IMR-90 (cell line): ENCODE results near the gene RPS23. TPM values are rescaled to one million over a fixed set of nuclear protein-coding genes. Genes with fewer than 3 reads are reported as not detected.

Experiments
- ATAC-seq: fragments of 200-7000 bp; cut with Tn5 transposase; 2 replicates; pipeline ENCODE4 v1.9.1; 2020; ENCODE audit warnings: low read depth, mild to moderate bottlenecking, moderate library complexity
- BruUV-seq: library from RNA; stranded (reverse); fragments of 400-500 nt; replicated peaks from 2 replicates; lab custom pipeline; 2021; lab: Mats Ljungman, UMichigan
- CTCF ChIA-PET: fragments of 300-600 bp; formaldehyde crosslinking; extraction: SDS; loops from one replicate; lab custom pipeline; 2021; ENCODE audit warnings: antibody characterized with exemption; lab: Yijun Ruan, JAX
- POLR2A ChIA-PET: fragments of 300-600 bp; sonication (Branson Sonifier 250); formaldehyde crosslinking; loops from one replicate; lab custom pipeline; 2022; ENCODE audit warnings: antibody characterized with exemption; ENCODE audit not compliant: unreplicated experiment; lab: Charles Lee
- DNase-seq: peaks from one replicate; pipeline ENCODE4 v3.0.0; 2013
- H2AFZ ChIP-seq: replicated peaks from 2 replicates; pipeline ENCODE3; 2013; ENCODE audit warnings: low read length, mild to moderate bottlenecking; ENCODE audit not compliant: poor library complexity
- H2AK5ac ChIP-seq: 2 replicates; pipeline ENCODE4 v1.6.1; 2013; ENCODE audit warnings: low read depth, low read length, inconsistent platforms
- H2AK9ac ChIP-seq: replicated peaks from 2 replicates; pipeline ENCODE3; 2013; ENCODE audit warnings: mild to moderate bottlenecking, low read depth, low read length, moderate library complexity; ENCODE audit not compliant: poor library complexity
- H2BK120ac ChIP-seq: 2 replicates; pipeline ENCODE4 v1.6.1; 2013; ENCODE audit warnings: low read depth, low read length, inconsistent platforms
- H2BK15ac ChIP-seq: 3 replicates; pipeline ENCODE4 v1.6.1; 2013; ENCODE audit warnings: low read depth, low read length, inconsistent platforms
- H2BK20ac ChIP-seq: 2 replicates; pipeline ENCODE4 v1.6.1; 2013; ENCODE audit warnings: low read depth, mild to moderate bottlenecking, inconsistent platforms, low read length, moderate library complexity
- H2BK5ac ChIP-seq: 2 replicates; pipeline ENCODE4 v1.6.1; 2013; ENCODE audit warnings: mild to moderate bottlenecking, low read depth, low read length, inconsistent platforms; ENCODE audit not compliant: poor library complexity, severe bottlenecking
- H3K14ac ChIP-seq: replicated peaks from 2 replicates; pipeline ENCODE4 v1.6.1; 2013; ENCODE audit warnings: low read depth, low read length, inconsistent platforms
- H3K18ac ChIP-seq: 2 replicates; pipeline ENCODE4 v1.6.1; 2013; ENCODE audit warnings: low read depth, low read length, control low read depth
- H3K23ac ChIP-seq: 2 replicates; pipeline ENCODE4 v1.6.1; 2013; ENCODE audit warnings: low read depth, low read length, inconsistent platforms
- H3K27ac ChIP-seq: 2 replicates; pipeline ENCODE4 v1.5.1; 2013; ENCODE audit warnings: mild to moderate bottlenecking, control low read depth, low read length; ENCODE audit not compliant: insufficient read depth
- H3K27me3 ChIP-seq: 2 replicates; pipeline ENCODE4 v1.6.1; 2013; ENCODE audit warnings: low read length; ENCODE audit not compliant: control insufficient read depth, insufficient read depth
- H3K36me3 ChIP-seq: 2 replicates; pipeline ENCODE4 v1.6.1; 2013; ENCODE audit warnings: low read length, mixed read lengths; ENCODE audit not compliant: control insufficient read depth, insufficient read depth
- H3K4ac ChIP-seq: 2 replicates; pipeline ENCODE4 v1.6.1; 2013; ENCODE audit warnings: low read depth, low read length, inconsistent platforms
- H3K4me1 ChIP-seq: 2 replicates; pipeline ENCODE4 v1.6.1; 2013; ENCODE audit warnings: low read length, mixed read lengths; ENCODE audit not compliant: control insufficient read depth, insufficient read depth
- H3K4me2 ChIP-seq: 2 replicates; pipeline ENCODE4 v1.6.1; 2013; ENCODE audit warnings: low read depth, mild to moderate bottlenecking, control low read depth, low read length, moderate library complexity
- H3K4me3 ChIP-seq: 2 replicates; pipeline ENCODE4 v1.5.1; 2013; ENCODE audit warnings: low read depth, mild to moderate bottlenecking, control low read depth, low read length, moderate library complexity; ENCODE audit not compliant: insufficient read depth
- H3K56ac ChIP-seq: 2 replicates; pipeline ENCODE4 v1.6.1; 2013; ENCODE audit warnings: low read length, inconsistent platforms; ENCODE audit not compliant: insufficient read depth; ENCODE audit errors: extremely low read depth
- H3K79me1 ChIP-seq, 2 experiments: 2 replicates each; pipeline ENCODE4 v1.6.1; 2013; ENCODE audit warnings: low read length in 2 of 2, inconsistent platforms in 1 of 2, low read depth in 1 of 2
- H3K9ac ChIP-seq: 2 replicates; pipeline ENCODE4 v1.6.1; 2013; ENCODE audit warnings: low read depth, low read length, control low read depth
- H3K9me1 ChIP-seq: 2 replicates; pipeline ENCODE4 v1.6.1; 2013; ENCODE audit warnings: low read length, inconsistent platforms; ENCODE audit not compliant: insufficient read depth
- H3K9me3 ChIP-seq: 2 replicates; pipeline ENCODE4 v1.6.1; 2013; ENCODE audit warnings: low read length; ENCODE audit not compliant: control insufficient read depth, insufficient read depth
- H4K20me1 ChIP-seq: 2 replicates; pipeline ENCODE4 v1.6.1; 2013; ENCODE audit warnings: low read length, inconsistent platforms; ENCODE audit not compliant: insufficient read depth
- H4K5ac ChIP-seq: 2 replicates; pipeline ENCODE4 v1.6.1; 2013; ENCODE audit warnings: mild to moderate bottlenecking, low read depth, low read length, control low read depth
- H4K8ac ChIP-seq, 2 experiments: 2 replicates each; pipeline ENCODE4 v1.6.1; 2013; ENCODE audit warnings: low read depth in 2 of 2, low read length in 2 of 2, control low read depth in 1 of 2, inconsistent platforms in 1 of 2
- H4K91ac ChIP-seq: 2 replicates; pipeline ENCODE4 v1.6.1; 2013; ENCODE audit warnings: low read depth, low read length, inconsistent platforms; ENCODE audit not compliant: insufficient read depth
- BHLHE40 ChIP-seq: fragments of 150-350 bp; IDR thresholded peaks from 2 replicates; pipeline ENCODE4 v1.6.1; 2016; ENCODE audit warnings: mild to moderate bottlenecking, low read depth, low read length
- CHD1 ChIP-seq: IDR thresholded peaks from 2 replicates; pipeline ENCODE4 v1.6.1; 2012; ENCODE audit warnings: low read depth, low read length, improper control_type of control experiment
- MAZ ChIP-seq: IDR thresholded peaks from 2 replicates; pipeline ENCODE4 v1.6.1; 2012; ENCODE audit warnings: low read depth, mild to moderate bottlenecking, low read length, improper control_type of control experiment, moderate library complexity, borderline replicate concordance
- MXI1 ChIP-seq: IDR thresholded peaks from 2 replicates; pipeline ENCODE4 v1.6.1; 2012; ENCODE audit warnings: low read depth, mild to moderate bottlenecking, low read length, moderate library complexity, borderline replicate concordance
- NFE2L2 ChIP-seq: fragments of 150-350 bp; IDR thresholded peaks from 2 replicates; pipeline ENCODE4 v1.6.1; 2016; ENCODE audit warnings: low read depth, mild to moderate bottlenecking, low read length
- POLR2A ChIP-seq: IDR thresholded peaks from 2 replicates; pipeline ENCODE4 v1.6.1; 2012; ENCODE audit warnings: mild to moderate bottlenecking, low read depth, low read length
- RCOR1 ChIP-seq: IDR thresholded peaks from 2 replicates; pipeline ENCODE4 v1.6.1; 2012; ENCODE audit warnings: mild to moderate bottlenecking, low read length, improper control_type of control experiment; ENCODE audit not compliant: insufficient replicate concordance
- RFX5 ChIP-seq: IDR thresholded peaks from 2 replicates; pipeline ENCODE4 v1.8.0; 2012; ENCODE audit warnings: low read depth, mild to moderate bottlenecking, low read length, moderate library complexity
- WGBS, 2 experiments: methylation state at CpG; one replicate each; pipeline versions ENCODE4 v1.1.5 to v1.1.7; 2013; ENCODE audit warnings: missing lambda C conversion rate in 2 of 2; ENCODE audit not compliant: insufficient read length in 1 of 2; ENCODE audit errors: extremely low coverage in 2 of 2; 5-methylcytosine and 5-hydroxymethylcytosine counted together
- dilution Hi-C: fragments of 300-500 bp; cut with HindIII; formaldehyde crosslinking; loops from one replicate; pipeline ENCODE4 v1.14.3; 2018; ENCODE audit warnings: low sequenced_read_pairs; ENCODE audit not compliant: unreplicated experiment
- in situ Hi-C: fragments of 300-500 bp; cut with MboI; formaldehyde crosslinking; loops from 3 replicates; pipeline ENCODE4 v1.14.3; 2019; ENCODE audit warnings: low sequenced_read_pairs, inconsistent platforms, mixed read lengths
- intact Hi-C: fragments of 100-400 bp; cut with micrococcal nuclease; formaldehyde crosslinking; loops from 2 replicates; pipeline ENCODE4 v1.10.0; 2022
- polyA plus RNA-seq, 3 experiments: library from polyadenylated mRNA; depleted of rRNA; stranded (reverse); fragments of >200 nt; gene quantifications; 2 replicates each; pipeline ENCODE4 v1.2.3, GENCODE V29; 2012; ENCODE audit warnings: low replicate concordance in 1 of 3
- total RNA-seq: library from RNA; depleted of rRNA; stranded (reverse); fragments of >200 nt; gene quantifications from 2 replicates; pipeline ENCODE4 v1.2.3, GENCODE V29; 2012
- TF ChIP-seq, protein P1 (sequence below): fragments of 150-350 bp; IDR thresholded peaks from 2 replicates; pipeline ENCODE4 v1.6.1; 2016; ENCODE audit warnings: low read depth, mild to moderate bottlenecking, low read length, moderate library complexity, borderline replicate concordance
- TF ChIP-seq, protein P2 (sequence below): fragments of 150-350 bp; IDR thresholded peaks from 2 replicates; pipeline ENCODE4 v1.6.1; 2017; ENCODE audit warnings: mild to moderate bottlenecking, antibody characterized with exemption, low read length, low read depth

Gene RPS23
- total and polyA plus RNA-seq, 2 of the 4 experiments (the other 2 are of a cell fraction) = 3,186 to 3,318 TPM

DNA sequence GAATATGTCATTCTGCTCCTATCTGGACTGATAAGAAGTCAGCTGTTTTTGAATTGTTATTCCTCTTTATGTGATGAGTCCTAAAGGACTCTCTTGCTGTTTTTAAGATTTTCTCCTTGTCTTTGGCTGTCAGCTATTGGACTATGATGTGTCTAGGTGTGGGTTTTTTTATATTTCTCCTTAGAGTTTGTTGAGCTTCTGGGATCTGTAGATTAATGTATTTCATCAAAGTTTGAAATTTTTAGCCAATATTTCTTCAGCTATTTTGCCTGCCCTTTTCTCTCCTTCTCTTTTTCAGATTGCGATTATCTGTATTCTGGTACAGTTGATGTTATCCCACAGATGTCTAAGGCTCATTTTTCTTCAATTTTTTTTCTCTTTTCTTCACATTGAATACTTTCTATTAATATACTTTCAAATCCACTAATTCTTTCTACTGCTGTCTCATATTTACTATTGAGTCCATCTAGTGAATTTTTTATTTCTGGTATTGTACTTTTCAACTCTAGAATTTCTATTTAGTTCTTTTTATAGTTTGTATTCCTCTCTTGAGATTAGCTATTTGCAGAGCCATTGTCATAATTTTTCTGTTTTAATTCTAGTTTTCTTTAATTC is 31.1 kb downstream of the RPS23 start:
- Histone ChIP-seq H3K9me1 (no peaks in the 10 kb centered on the region), H3K79me1 (no peaks in the 10 kb centered on the region), H2AFZ (no peak overlapping the region), H4K20me1 (no peaks in the 10 kb centered on the region), H3K18ac (no peak overlapping the region), H3K4ac (no peak overlapping the region), H3K36me3 (no peaks in the 10 kb centered on the region), H3K23ac (no peak overlapping the region), H3K56ac (no peak overlapping the region), H4K5ac (no peak overlapping the region), H3K27ac (no peak overlapping the region), H4K8ac (no peak overlapping the region), H3K4me3 (no peak overlapping the region), H2BK120ac (no peak overlapping the region), H2BK20ac (no peak overlapping the region), H2BK15ac (no peak overlapping the region), H3K9ac (no peak overlapping the region), H3K14ac (no peak overlapping the region), H3K27me3 (no peaks in the 10 kb centered on the region), H2AK9ac (no peak overlapping the region), H3K4me2 (no peak overlapping the region), H4K91ac (no peak overlapping the region), H3K4me1 (no peaks in the 10 kb centered on the region), H3K9me3 (no peaks in the 10 kb centered on the region), H2BK5ac (no peak overlapping the region), H2AK5ac (no peak overlapping the region)
- in situ Hi-C loops = no loop called here
- ATAC-seq = no peak
- ChIA-PET POLR2A (no interaction called here), CTCF (interaction anchor here (1.1 kb wide), 1 partner anchor 10 kb away, joined by 3 read pairs; no protein-coding TSS in a partner anchor)
- intact Hi-C loops = no loop called here
- TF ChIP-seq, protein P1, sequence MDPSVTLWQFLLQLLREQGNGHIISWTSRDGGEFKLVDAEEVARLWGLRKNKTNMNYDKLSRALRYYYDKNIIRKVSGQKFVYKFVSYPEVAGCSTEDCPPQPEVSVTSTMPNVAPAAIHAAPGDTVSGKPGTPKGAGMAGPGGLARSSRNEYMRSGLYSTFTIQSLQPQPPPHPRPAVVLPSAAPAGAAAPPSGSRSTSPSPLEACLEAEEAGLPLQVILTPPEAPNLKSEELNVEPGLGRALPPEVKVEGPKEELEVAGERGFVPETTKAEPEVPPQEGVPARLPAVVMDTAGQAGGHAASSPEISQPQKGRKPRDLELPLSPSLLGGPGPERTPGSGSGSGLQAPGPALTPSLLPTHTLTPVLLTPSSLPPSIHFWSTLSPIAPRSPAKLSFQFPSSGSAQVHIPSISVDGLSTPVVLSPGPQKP = no peak
- no peak for TF ChIP-seq CHD1
- TF ChIP-seq, protein P2, sequence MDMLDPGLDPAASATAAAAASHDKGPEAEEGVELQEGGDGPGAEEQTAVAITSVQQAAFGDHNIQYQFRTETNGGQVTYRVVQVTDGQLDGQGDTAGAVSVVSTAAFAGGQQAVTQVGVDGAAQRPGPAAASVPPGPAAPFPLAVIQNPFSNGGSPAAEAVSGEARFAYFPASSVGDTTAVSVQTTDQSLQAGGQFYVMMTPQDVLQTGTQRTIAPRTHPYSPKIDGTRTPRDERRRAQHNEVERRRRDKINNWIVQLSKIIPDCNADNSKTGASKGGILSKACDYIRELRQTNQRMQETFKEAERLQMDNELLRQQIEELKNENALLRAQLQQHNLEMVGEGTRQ = no peak
- no peak for TF ChIP-seq BHLHE40
- no peak for TF ChIP-seq RFX5
- no peak for TF ChIP-seq MXI1
- TF ChIP-seq RCOR1 = no peak
- TF ChIP-seq POLR2A = no peak
- TF ChIP-seq NFE2L2 = no peak
- no peak for TF ChIP-seq MAZ
- dilution Hi-C loops = no loop called here
- no peak for DNase-seq
- no TSS peak for BruUV-seq
- WGBS, 2 experiments = no CpG with 5 or more reads among the region's 1 CpG
